NAMALWA (cell line): Measurements from ENCODE around the gene LBX2.
"Not testable (repeated sequence)": the region's sequence is repeated elsewhere in the genome, so short reads cannot be mapped to it uniquely, and the experiment has no call there.

Experiments
- DNase-seq: peaks from one replicate; pipeline ENCODE4 v3.0.0-alpha.2; 2015; ENCODE audit warnings: low spot score

LBX2 gene

GRCh38 chr2:74482801-74483674, 16.4 kb downstream of the LBX2 start, which contains the start of the genes CCDC142 and TTC31:
TSS of gene CCDC142 (minus strand) at chr2:74482998. CDS start at chr2:74482837, 161 bp downstream.
TSS of gene TTC31 (plus strand) at chr2:74483081. CDS start at chr2:74483096, 15 bp downstream.
- peak; percentile 95 for DNase-seq

GRCh38 chr2:74481961-74482800, 17.2 kb downstream of the LBX2 start:
- DNase-seq = peak; percentile 65

- no peak for DNase-seq
These were observed 18.0 kb downstream of the LBX2 start for GRCh38 chr2:74481431-74481830.

GRCh38 chr2:74474899-74475298, 24.5 kb downstream of the LBX2 start:
- DNase-seq = no peak

- no peak for DNase-seq
These were observed 24.9 kb downstream of the LBX2 start for GRCh38 chr2:74474481-74474880.

GRCh38 chr2:74472945-74473258, 26.5 kb downstream of the LBX2 start:
- DNase-seq = no peak

- DNase-seq = peak; percentile 97
These were observed 27.1 kb downstream of the LBX2 start, which contains the start of gene MRPL53 for GRCh38 chr2:74472086-74472944. TSS of gene MRPL53 (minus strand) at chr2:74472680. CDS start at chr2:74472660, 20 bp downstream.

- DNase-seq = no peak
These were observed 27.9 kb downstream of the LBX2 start for GRCh38 chr2:74471332-74472065.

- DNase-seq = not testable (repeated sequence)
These were observed 28.7 kb downstream of the LBX2 start for GRCh38 chr2:74470742-74471141.

GRCh38 chr2:74464406-74464805, 35.0 kb downstream of the LBX2 start:
- no peak for DNase-seq

GRCh38 chr2:74462786-74463105, 36.7 kb downstream of the LBX2 start:
- DNase-seq = no peak

GRCh38 chr2:74462054-74462785, 37.2 kb downstream of the LBX2 start:
- DNase-seq = no peak

- DNase-seq = peak; percentile 55
These were observed 38.0 kb downstream of the LBX2 start for GRCh38 chr2:74461187-74462053.

GRCh38 chr2:74460187-74460586, 39.2 kb downstream of the LBX2 start:
- DNase-seq = not testable (repeated sequence)

- not testable (repeated sequence) for DNase-seq
These were observed 39.8 kb downstream of the LBX2 start for GRCh38 chr2:74459503-74460118.

GRCh38 chr2:74458938-74459363, 40.5 kb downstream of the LBX2 start:
- DNase-seq = no peak

GRCh38 chr2:74458132-74458937, 41.1 kb downstream of the LBX2 start, which contains the start of gene WBP1:
TSS of gene WBP1 (plus strand) at chr2:74458438. CDS start at chr2:74458603, 165 bp downstream.
- peak; percentile 100 for DNase-seq

GRCh38 chr2:74457549-74458131, 41.8 kb downstream of the LBX2 start:
- DNase-seq = peak; percentile 84
